ENCODE data around the gene ACOT4. TPM values are rescaled to one million over a fixed set of nuclear protein-coding genes. Genes with fewer than 3 reads are reported as not detected.
A peak's percentile ranks its signal among the peaks of the same experiment; 100 is the strongest.
"Not testable (repeated sequence)": the region's sequence is repeated elsewhere in the genome, so short reads cannot be mapped to it uniquely, and the experiment has no call there.

Gene ACOT4
- total and polyA plus RNA-seq, 2 of the 8 experiments (the other 6 are each of a cell fraction or from before 2014, with no cell fraction given): 0.80 to 1.1 TPM

- peak overlapping the region; percentile 90; the same call in 1 of the 2 replicates for H4K8ac ChIP-seq (ENCODE audit: extremely low read depth, insufficient read depth, low read length)
- not testable (repeated sequence) for H3K23me2 ChIP-seq (ENCODE audit: low read depth, low read length); H4K5ac ChIP-seq (ENCODE audit: insufficient read length, low read depth, low read length); H3K4ac ChIP-seq (replicated peaks; ENCODE audit: insufficient read length, low read depth, low read length); H3K36me3 ChIP-seq (ENCODE audit: control insufficient read depth in 2 of 4, insufficient read depth in 4 of 4, low read length in 3 of 4); H3K56ac ChIP-seq (replicated peaks; ENCODE audit: insufficient read length, low read depth, low read length); H3K14ac ChIP-seq (ENCODE audit: insufficient read length); H3K79me1 ChIP-seq (ENCODE audit: low read depth, low read length); H3K9me3 ChIP-seq (ENCODE audit: insufficient read depth in 2 of 2, low read depth in 1 of 2, low read length in 1 of 2); H2BK5ac ChIP-seq (ENCODE audit: low read depth, low read length); H3K79me2 ChIP-seq (ENCODE audit: control insufficient read depth in 1 of 2, insufficient read depth in 2 of 2, low read length in 2 of 2); H3K23ac ChIP-seq (ENCODE audit: insufficient read length); H2BK120ac ChIP-seq (replicated peaks; ENCODE audit: low read depth, low read length); H3K4me1 ChIP-seq (replicated peaks in 1 of 4; ENCODE audit: control insufficient read depth in 3 of 4, insufficient read depth in 4 of 4, low read length in 3 of 4); H3K27me3 ChIP-seq (replicated peaks in 1 of 4; ENCODE audit: control insufficient read depth in 3 of 4, extremely low read depth in 1 of 4, insufficient read depth in 3 of 4, low read length in 3 of 4); H4K91ac ChIP-seq (replicated peaks; ENCODE audit: insufficient read length, low read length); H3K27ac ChIP-seq (ENCODE audit: low read depth, low read length); FAIRE-seq; DNase-seq (ENCODE audit: low read depth in 1 of 2, low spot score in 2 of 2); H2BK20ac ChIP-seq (ENCODE audit: low read length); H2AK5ac ChIP-seq (ENCODE audit: low read depth, low read length); H4K20me1 ChIP-seq (replicated peaks in 1 of 2; ENCODE audit: control insufficient read depth in 1 of 2, insufficient read depth in 2 of 2, low read length in 2 of 2)
- CTCF ChIA-PET (ENCODE audit: partially characterized antibody): interaction anchor here (0.7 to 5.8 kb wide), 10 partner anchors 10 to 548 kb away, joined by 3 to 22 read pairs (median 4); no protein-coding TSS in a partner anchor
- peak overlapping the region; percentile 70; the same call in 1 of the 2 replicates for H2AFZ ChIP-seq (ENCODE audit: low read length)
- H3K4me3 ChIP-seq (ENCODE audit: extremely low read depth in 1 of 4, insufficient read depth in 2 of 4, low read depth in 3 of 4, low read length in 4 of 4): peak overlapping the region; percentile 20 to 72 (median 36); a peak in 7 of 8 replicates
- H2BK12ac ChIP-seq (ENCODE audit: low read depth, low read length): peak overlapping the region; percentile 1; the same call in 1 of the 2 replicates
- peak overlapping the region; percentile 81 for H3K18ac ChIP-seq (ENCODE audit: extremely low read depth, low read length)
- POLR2A ChIA-PET (ENCODE audit: partially characterized antibody): interaction anchor here (0.6 to 3.5 kb wide), 32 partner anchors 10 to 755 kb away, joined by 3 to 14 read pairs (median 4); partner anchors contain the start of genes ACOT1, ACOT4, DNAL1 and RIOX1
- 0 out of 2 replicates have a peak overlapping the region, but pooled peaks have one; percentile 10 for H2BK15ac ChIP-seq (ENCODE audit: low read length)
- 76% methylated on average over 4 of the region's 4 CpGs; no CpG with 5 or more reads in 1 of the 2 experiments for WGBS, 2 experiments (ENCODE audit: extremely low coverage in 1 of 2, insufficient coverage in 1 of 2, insufficient read length in 1 of 2, insufficient replicate concordance in 2 of 2, low coverage in 1 of 2, low lambda C conversion rate in 2 of 2, missing lambda C conversion rate in 1 of 2)
- peak overlapping the region in 2 of 4 experiments; percentile 13 to 76; a peak in 3 of 7 replicates for H3K9ac ChIP-seq (replicated peaks in 1 of 4; ENCODE audit: extremely low read depth in 1 of 4, low read depth in 3 of 4, low read length in 3 of 4)
- peak overlapping the region; percentile 45 to 97; a peak in 3 of 4 replicates for H3K4me2 ChIP-seq (ENCODE audit: insufficient read depth in 1 of 2, low read depth in 2 of 2, low read length in 2 of 2)
These were observed 22.8 kb upstream of the ACOT4 start for GRCh38 chr14:73568886-73569184.

Measured in H1 (cell line).